ENCODE results near the gene ARHGEF19.

The ARHGEF19 gene

DNA sequence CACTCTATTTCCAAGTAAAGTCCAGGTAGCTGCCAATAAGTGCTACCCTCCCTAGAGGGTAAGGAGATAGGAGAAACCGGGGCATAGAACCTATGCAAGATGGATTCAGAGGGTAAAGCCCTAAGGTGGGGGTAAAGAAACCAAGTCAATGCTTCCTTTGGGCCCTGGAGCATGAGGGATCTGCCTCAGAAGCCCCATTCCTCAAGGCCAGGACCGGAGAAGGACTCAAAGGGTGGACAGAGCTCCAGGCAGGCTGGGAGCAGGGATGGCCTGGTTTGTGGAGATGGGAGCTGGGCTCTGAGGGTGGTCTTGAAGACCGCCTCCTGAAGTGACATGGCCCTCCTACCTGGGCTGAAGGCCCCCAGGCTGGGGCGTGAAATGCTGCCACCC lies 60.5 kb downstream of the ARHGEF19 start:
- no peaks in the 10 kb centered on the region for H3K36me3 ChIP-seq
- TF ChIP-seq Cebpa-rat (IDR thresholded peaks at IDR 0.05) = no peak
- H3K27me3 ChIP-seq = peaks cover 53% of the 10 kb centered on the region
- no peak overlapping the region for H3K27ac ChIP-seq
- H3K4me2 ChIP-seq = peak overlapping the region; percentile 78
- H3K9me3 ChIP-seq = no peaks in the 10 kb centered on the region
- peaks cover 44% of the 10 kb centered on the region for H4K20me1 ChIP-seq
- H3K4me3 ChIP-seq = no peak overlapping the region
- H3K9ac ChIP-seq = no peak overlapping the region
- H3K4me1 ChIP-seq = peaks cover 81% of the 10 kb centered on the region

GRCh38 chr1:16151196-16151994 lies 61.1 kb downstream of the ARHGEF19 start:
- no peaks in the 10 kb centered on the region for H3K9me3 ChIP-seq
- no peak for TF ChIP-seq Cebpa-rat (IDR thresholded peaks at IDR 0.05)
- H3K9ac ChIP-seq = 0 out of 2 replicates have a peak overlapping the region, but pooled peaks have one; percentile 34
- H3K27ac ChIP-seq = peak overlapping the region; percentile 61
- H3K36me3 ChIP-seq = no peaks in the 10 kb centered on the region
- peaks cover 81% of the 10 kb centered on the region for H3K4me1 ChIP-seq
- H3K27me3 ChIP-seq = peaks cover 47% of the 10 kb centered on the region
- H4K20me1 ChIP-seq = peaks cover 38% of the 10 kb centered on the region
- H3K4me2 ChIP-seq = peak overlapping the region; percentile 78
- H3K4me3 ChIP-seq = no peak overlapping the region

DNA sequence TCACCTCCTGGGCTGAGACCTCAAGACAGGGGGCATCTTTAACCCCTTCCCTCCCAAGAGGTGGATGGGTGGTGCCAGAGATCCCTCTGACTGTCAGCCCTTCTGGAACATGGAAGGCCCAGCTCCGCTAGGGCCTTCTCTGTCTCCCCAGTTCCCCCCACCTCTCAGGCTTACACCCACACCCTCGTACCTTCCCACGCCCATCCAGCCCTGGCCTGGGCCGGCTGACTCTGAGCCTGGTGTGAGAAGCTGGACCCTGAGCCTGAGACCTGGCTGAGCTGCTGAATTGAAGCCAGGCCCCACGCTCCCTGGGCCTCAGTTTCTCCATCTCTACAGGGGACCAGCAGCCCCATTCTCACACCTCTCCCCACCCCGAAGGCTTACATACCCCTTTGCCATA lies 61.9 kb downstream of the ARHGEF19 start:
- Histone ChIP-seq H3K9me3 (no peaks in the 10 kb centered on the region), H3K4me3 (no peak overlapping the region), H3K27ac (peak overlapping the region; percentile 61), H3K4me2 (peak overlapping the region; percentile 78), H3K9ac (peak overlapping the region; percentile 34; the same call in 1 of the 2 replicates), H4K20me1 (peaks cover 32% of the 10 kb centered on the region), H3K27me3 (peaks cover 43% of the 10 kb centered on the region), H3K36me3 (no peaks in the 10 kb centered on the region), H3K4me1 (peaks cover 81% of the 10 kb centered on the region)
- TF ChIP-seq Cebpa-rat (IDR thresholded peaks at IDR 0.05) = no peak

GRCh38 chr1:16149702-16150488 lies 62.6 kb downstream of the ARHGEF19 start:
- TF ChIP-seq Cebpa-rat (IDR thresholded peaks at IDR 0.05) = no peak
- peaks cover 81% of the 10 kb centered on the region for H3K4me1 ChIP-seq
- H3K27ac ChIP-seq = peak overlapping the region; percentile 61; the same call in 1 of the 2 replicates
- H3K36me3 ChIP-seq = no peaks in the 10 kb centered on the region
- H3K9me3 ChIP-seq = no peaks in the 10 kb centered on the region
- H4K20me1 ChIP-seq = peaks cover 32% of the 10 kb centered on the region
- H3K9ac ChIP-seq = 0 out of 2 replicates have a peak overlapping the region, but pooled peaks have one; percentile 34
- peak overlapping the region; percentile 78 for H3K4me2 ChIP-seq
- no peak overlapping the region for H3K4me3 ChIP-seq
- peaks cover 43% of the 10 kb centered on the region for H3K27me3 ChIP-seq

- H3K4me2 ChIP-seq = no peak overlapping the region
- peaks cover 81% of the 10 kb centered on the region for H3K4me1 ChIP-seq
- H3K4me3 ChIP-seq = no peak overlapping the region
- no peak for TF ChIP-seq Cebpa-rat (IDR thresholded peaks at IDR 0.05)
- H3K27ac ChIP-seq = no peak overlapping the region
- H3K36me3 ChIP-seq = no peaks in the 10 kb centered on the region
- H4K20me1 ChIP-seq = peaks cover 32% of the 10 kb centered on the region
- peaks cover 36% of the 10 kb centered on the region for H3K27me3 ChIP-seq
- H3K9ac ChIP-seq = no peak overlapping the region
- H3K9me3 ChIP-seq = no peaks in the 10 kb centered on the region
Measured at GRCh38 chr1:16149146-16149545, 63.3 kb downstream of the ARHGEF19 start.

- Histone ChIP-seq H3K27ac (no peak overlapping the region), H3K27me3 (peaks cover 30% of the 10 kb centered on the region), H4K20me1 (peaks cover 32% of the 10 kb centered on the region; the same call in 1 of the 2 replicates), H3K4me3 (no peak overlapping the region), H3K36me3 (no peaks in the 10 kb centered on the region), H3K4me1 (peaks cover 81% of the 10 kb centered on the region), H3K9ac (no peak overlapping the region), H3K4me2 (no peak overlapping the region), H3K9me3 (no peaks in the 10 kb centered on the region)
- no peak for TF ChIP-seq Cebpa-rat (IDR thresholded peaks at IDR 0.05)
Measured at GRCh38 chr1:16148329-16149092, 63.9 kb downstream of the ARHGEF19 start.

Measured in BLaER1 (cell line).